EH (cell line): ENCODE results near the gene TNS3.
A peak's percentile ranks its signal among the peaks of the same experiment; 100 is the strongest.

ENCODE experiments used
- DNase-seq: peaks from one replicate; pipeline ENCODE4 v3.0.0-alpha.2; 2015; ENCODE audit warnings: low read depth

Gene TNS3

GRCh38 chr7:47452295-47452694, 129.6 kb downstream of the TNS3 start:
- no peak for DNase-seq

GRCh38 chr7:47451851-47452205, 130.1 kb downstream of the TNS3 start:
- DNase-seq = peak; percentile 69

- peak; percentile 97 for DNase-seq
These were observed 131.9 kb downstream of the TNS3 start for GRCh38 chr7:47449810-47450590.

- no peak for DNase-seq
These were observed 132.9 kb downstream of the TNS3 start for GRCh38 chr7:47448971-47449370.

- DNase-seq = no peak
These were observed 134.1 kb downstream of the TNS3 start for GRCh38 chr7:47447621-47448349.

- no peak for DNase-seq
These were observed 134.9 kb downstream of the TNS3 start for GRCh38 chr7:47446871-47447466.

GRCh38 chr7:47444376-47445098, 137.4 kb downstream of the TNS3 start:
- DNase-seq = peak; percentile 38

- no peak for DNase-seq
These were observed 138.9 kb downstream of the TNS3 start for GRCh38 chr7:47443049-47443448.

GRCh38 chr7:47442605-47442865, 139.4 kb downstream of the TNS3 start:
- no peak for DNase-seq

GRCh38 chr7:47441796-47442604, 139.9 kb downstream of the TNS3 start:
- peak; percentile 51 for DNase-seq

GRCh38 chr7:47441048-47441447, 140.9 kb downstream of the TNS3 start:
- peak; percentile 48 for DNase-seq

GRCh38 chr7:47440320-47440719, 141.6 kb downstream of the TNS3 start:
- DNase-seq = no peak

- DNase-seq = no peak
These were observed 142.7 kb downstream of the TNS3 start for GRCh38 chr7:47439181-47439667.

- DNase-seq = no peak
These were observed 143.4 kb downstream of the TNS3 start for GRCh38 chr7:47438411-47439029.

GRCh38 chr7:47435889-47436312, 146.0 kb downstream of the TNS3 start:
- DNase-seq = peak; percentile 85

GRCh38 chr7:47433564-47433895, 148.4 kb downstream of the TNS3 start:
- no peak for DNase-seq

GRCh38 chr7:47432671-47433563, 149.0 kb downstream of the TNS3 start:
- no peak for DNase-seq

- no peak for DNase-seq
These were observed 151.5 kb downstream of the TNS3 start for GRCh38 chr7:47430422-47430821.

- DNase-seq = no peak
These were observed 153.0 kb downstream of the TNS3 start for GRCh38 chr7:47428768-47429472.
